Fibroblast of lung (primary cell): ENCODE results near the gene PDLIM3. TPM values are rescaled to one million over a fixed set of nuclear protein-coding genes. Genes with fewer than 3 reads are reported as not detected.

Experiments
- DNase-seq, 2 donors: peaks; one replicate each; pipeline versions ENCODE4 v3.0.0 to v3.0.0-alpha.2; 2010; ENCODE audit warnings: low read depth in 2 of 2
- H2AFZ ChIP-seq: 2 replicates; pipeline ENCODE4 v1.5.1; 2012; ENCODE audit warnings: low read length, control low read depth, inconsistent platforms
- H3K27ac ChIP-seq: 2 replicates; pipeline ENCODE4 v1.5.1; 2011; ENCODE audit warnings: low read length, control low read depth; ENCODE audit not compliant: insufficient read depth
- H3K27me3 ChIP-seq: 2 replicates; pipeline ENCODE4 v1.5.1; 2011; ENCODE audit warnings: mild to moderate bottlenecking, low read length; ENCODE audit not compliant: control insufficient read depth, insufficient read depth
- H3K36me3 ChIP-seq: 2 replicates; pipeline ENCODE4 v1.5.1; 2011; ENCODE audit warnings: low read length; ENCODE audit not compliant: control insufficient read depth, insufficient read depth
- H3K4me1 ChIP-seq: 2 replicates; pipeline ENCODE4 v1.5.1; 2011; ENCODE audit warnings: low read length; ENCODE audit not compliant: control insufficient read depth, insufficient read depth; ENCODE audit errors: extremely low read depth
- H3K4me2 ChIP-seq: 2 replicates; pipeline ENCODE4 v1.5.1; 2011; ENCODE audit warnings: low read length, control low read depth; ENCODE audit not compliant: insufficient read depth; ENCODE audit errors: extremely low read depth
- H3K4me3 ChIP-seq, 4 experiments: fragments of 200-600 bp in 1 of 4; sonication (generic) in 1 of 4; replicated peaks in 1 of 4; 2 replicates each; pipeline ENCODE4 v1.5.1; 2011 to 2016; ENCODE audit warnings: low read length in 4 of 4, low read depth in 3 of 4, mild to moderate bottlenecking in 3 of 4, control low read depth in 2 of 4, inconsistent platforms in 1 of 4, mixed read lengths in 1 of 4; ENCODE audit not compliant: insufficient read depth in 1 of 4; ENCODE audit errors: control extremely low read depth in 1 of 4
- H3K79me2 ChIP-seq: 2 replicates; pipeline ENCODE4 v1.5.1; 2012; ENCODE audit warnings: mild to moderate bottlenecking, low read length, inconsistent platforms; ENCODE audit not compliant: control insufficient read depth, insufficient read depth
- H3K9ac ChIP-seq: 2 replicates; pipeline ENCODE4 v1.5.1; 2011; ENCODE audit warnings: mild to moderate bottlenecking, low read length, control low read depth; ENCODE audit not compliant: insufficient read depth
- H3K9me3 ChIP-seq: 2 replicates; pipeline ENCODE4 v1.5.1; 2012; ENCODE audit warnings: low read depth, low read length; ENCODE audit not compliant: control insufficient read depth, insufficient read depth
- H4K20me1 ChIP-seq: 2 replicates; pipeline ENCODE4 v1.5.1; 2011; ENCODE audit warnings: low read length; ENCODE audit not compliant: control insufficient read depth, insufficient read depth; ENCODE audit errors: extremely low read depth
- CTCF ChIP-seq, 2 donors: IDR thresholded peaks in 1 of 2; conservative IDR thresholded peaks in 1 of 2; 1 replicate in 1 of 2; 2 replicates in 1 of 2; pipeline ENCODE4 v1.5.1; 2011 to 2012; ENCODE audit warnings: low read length in 2 of 2, control low read depth in 1 of 2, inconsistent platforms in 1 of 2, low read depth in 1 of 2, mild to moderate bottlenecking in 1 of 2
- EZH2 ChIP-seq: IDR thresholded peaks from 2 replicates; pipeline ENCODE4 v1.5.1; 2012; ENCODE audit warnings: low read length, control low read depth, mild to moderate bottlenecking; ENCODE audit errors: missing control alignments
- polyA plus RNA-seq, 2 donors: library from polyadenylated mRNA; depleted of rRNA in 1 of 2; stranded (reverse) in 1 of 2; unstranded in 1 of 2; fragments of >200 nt; gene quantifications; 2 replicates each; pipeline ENCODE4 v1.2.1, GENCODE V29; 2011 to 2012; ENCODE audit warnings: missing spikeins in 1 of 2
- total RNA-seq: library from RNA; depleted of rRNA; stranded (reverse); fragments of >200 nt; gene quantifications from 2 replicates; pipeline ENCODE4 v1.2.1, GENCODE V29; 2014

PDLIM3 gene
- total and polyA plus RNA-seq, 2 donors (not counting 1 experiment from before 2014, with no cell fraction given) = 8.7 to 20.8 TPM

GRCh38 chr4:185567381-185568376 is 32.4 kb upstream of the PDLIM3 start:
- TF ChIP-seq CTCF (conservative IDR thresholded peaks at IDR 0.05 in 1 of 2, IDR thresholded peaks at IDR 0.05 in 1 of 2; ENCODE audit: low read depth in 1 of 2, low read length in 2 of 2) (no peak), EZH2 (no peak)
- Histone ChIP-seq H3K4me2 (peak overlapping the region; percentile 76), H2AFZ (peak overlapping the region; percentile 43), H3K27ac (peak overlapping the region; percentile 92), H3K4me3 (peak overlapping the region in 1 of 4 experiments; percentile 24), H3K4me1 (peaks cover 16% of the 10 kb centered on the region), H4K20me1 (no peaks in the 10 kb centered on the region), H3K9me3 (no peaks in the 10 kb centered on the region), H3K36me3 (no peaks in the 10 kb centered on the region), H3K79me2 (no peaks in the 10 kb centered on the region), H3K27me3 (no peaks in the 10 kb centered on the region), H3K9ac (peak overlapping the region; percentile 33)
- DNase-seq = peak; percentile 85 to 91

- peak; percentile 87 to 88 for DNase-seq
- Histone ChIP-seq H3K9ac (peak overlapping the region; percentile 33), H3K27ac (peak overlapping the region; percentile 92), H3K27me3 (no peaks in the 10 kb centered on the region), H4K20me1 (no peaks in the 10 kb centered on the region), H2AFZ (peak overlapping the region; percentile 43), H3K79me2 (no peaks in the 10 kb centered on the region), H3K4me2 (peak overlapping the region; percentile 76), H3K4me3 (peak overlapping the region in 1 of 4 experiments; percentile 24), H3K4me1 (peaks cover 16% of the 10 kb centered on the region), H3K36me3 (no peaks in the 10 kb centered on the region), H3K9me3 (no peaks in the 10 kb centered on the region)
- TF ChIP-seq CTCF (conservative IDR thresholded peaks at IDR 0.05 in 1 of 2, IDR thresholded peaks at IDR 0.05 in 1 of 2; ENCODE audit: low read depth in 1 of 2, low read length in 2 of 2) (no peak), EZH2 (no peak)
These were observed 31.7 kb upstream of the PDLIM3 start for GRCh38 chr4:185566972-185567371.

GRCh38 chr4:185566425-185566824 is 31.1 kb upstream of the PDLIM3 start:
- H3K27me3 ChIP-seq = no peaks in the 10 kb centered on the region
- no peaks in the 10 kb centered on the region for H3K36me3 ChIP-seq
- H3K4me2 ChIP-seq = no peak overlapping the region
- no peaks in the 10 kb centered on the region for H4K20me1 ChIP-seq
- H3K4me3 ChIP-seq = no peak overlapping the region
- peak overlapping the region; percentile 92 for H3K27ac ChIP-seq
- TF ChIP-seq EZH2 (no peak), CTCF (conservative IDR thresholded peaks at IDR 0.05 in 1 of 2, IDR thresholded peaks at IDR 0.05 in 1 of 2; ENCODE audit: low read depth in 1 of 2, low read length in 2 of 2) (no peak)
- DNase-seq = no peak
- peak overlapping the region; percentile 54 for H2AFZ ChIP-seq
- H3K79me2 ChIP-seq = no peaks in the 10 kb centered on the region
- no peaks in the 10 kb centered on the region for H3K9me3 ChIP-seq
- H3K4me1 ChIP-seq = peaks cover 16% of the 10 kb centered on the region
- H3K9ac ChIP-seq = peak overlapping the region; percentile 32
